Caco-2 (cell line): ENCODE results near the gene SLC25A30. TPM values are rescaled to one million over a fixed set of nuclear protein-coding genes. Genes with fewer than 3 reads are reported as not detected.
A peak's percentile ranks its signal among the peaks of the same experiment; 100 is the strongest.

Source experiments
- Bru-seq: library from RNA; stranded (reverse); fragments of 400-500 nt; gene quantifications from one replicate; lab custom pipeline; 2021; lab: Mats Ljungman, UMichigan
- BruChase-seq, 2 experiments: library from RNA; stranded (reverse); fragments of 400-500 nt; gene quantifications; one replicate each; lab custom pipeline; 2021; lab: Mats Ljungman, UMichigan
- BruUV-seq: library from RNA; stranded (reverse); fragments of 400-500 nt; replicated peaks from 2 replicates; lab custom pipeline; 2021; lab: Mats Ljungman, UMichigan
- CTCF ChIA-PET: fragments of 300-600 bp; sonication (Branson Sonifier 250); formaldehyde crosslinking; loops from one replicate; lab custom pipeline; 2022; ENCODE audit warnings: antibody characterized with exemption; lab: Charles Lee
- POLR2A ChIA-PET: fragments of 300-600 bp; sonication (Branson Sonifier 250); formaldehyde crosslinking; loops from one replicate; lab custom pipeline; 2022; ENCODE audit warnings: antibody characterized with exemption; lab: Charles Lee
- DNase-seq, 2 experiments: peaks; one replicate each; pipeline versions ENCODE4 v3.0.0 to v3.0.0-alpha.2; 2020 to 2022
- H3K27me3 ChIP-seq: replicated peaks from 2 replicates; pipeline ENCODE4 v1.6.0; 2011; ENCODE audit warnings: low read length; ENCODE audit not compliant: control insufficient read depth, insufficient read depth
- H3K36me3 ChIP-seq: 2 replicates; pipeline ENCODE4 v1.5.1; 2011; ENCODE audit warnings: low read length; ENCODE audit not compliant: control insufficient read depth, insufficient read depth
- H3K4me1 ChIP-seq: fragments of 250-450 bp; sonication (Bioruptor Pico); 2 replicates; pipeline ENCODE4 v1.5.1; 2020; ENCODE audit warnings: mild to moderate bottlenecking
- H3K4me3 ChIP-seq: 2 replicates; pipeline ENCODE4 v1.5.1; 2011; ENCODE audit warnings: low read depth, mild to moderate bottlenecking, control low read depth, low read length
- H3K9me3 ChIP-seq: fragments of 250-450 bp; sonication (Bioruptor Pico); 2 replicates; pipeline ENCODE4 v1.5.1; 2020; ENCODE audit warnings: mild to moderate bottlenecking, moderate library complexity
- H3K27ac Mint-ChIP-seq: one replicate; pipeline ENCODE4 v1.8.0; 2022; ENCODE audit warnings: mixed read lengths; ENCODE audit not compliant: unreplicated experiment
- H3K27me3 Mint-ChIP-seq: one replicate; pipeline ENCODE4 v1.8.0; 2022; ENCODE audit warnings: mixed read lengths; ENCODE audit not compliant: insufficient read depth, unreplicated experiment
- H3K36me3 Mint-ChIP-seq: one replicate; pipeline ENCODE4 v1.8.0; 2022; ENCODE audit warnings: mild to moderate bottlenecking, mixed read lengths; ENCODE audit not compliant: insufficient read depth, unreplicated experiment
- H3K4me1 Mint-ChIP-seq: one replicate; pipeline ENCODE4 v1.8.0; 2022; ENCODE audit warnings: low read depth, mixed read lengths; ENCODE audit not compliant: unreplicated experiment
- H3K4me3 Mint-ChIP-seq: one replicate; pipeline ENCODE4 v1.8.0; 2022; ENCODE audit warnings: mild to moderate bottlenecking, moderate library complexity, mixed read lengths; ENCODE audit not compliant: unreplicated experiment
- H3K9me3 Mint-ChIP-seq: one replicate; pipeline ENCODE4 v1.8.0; 2022; ENCODE audit warnings: mixed read lengths; ENCODE audit not compliant: unreplicated experiment
- CTCF ChIP-seq, 2 experiments: fragments of 200-600 bp in 1 of 2; IDR thresholded peaks; 1 replicate in 1 of 2; 2 replicates in 1 of 2; pipeline versions ENCODE4 v1.5.1 to v1.8.0; 2011 to 2022; ENCODE audit warnings: antibody characterized with exemption in 1 of 2, control low read depth in 1 of 2, inconsistent platforms in 1 of 2, low read depth in 1 of 2, low read length in 1 of 2, mild to moderate bottlenecking in 1 of 2, moderate library complexity in 1 of 2; ENCODE audit not compliant: insufficient read depth in 1 of 2, severe bottlenecking in 1 of 2, unreplicated experiment in 1 of 2
- intact Hi-C: fragments of 100-400 bp; cut with micrococcal nuclease; formaldehyde crosslinking; loops from one replicate; pipeline ENCODE4 v1.10.0; 2022; ENCODE audit not compliant: unreplicated experiment
- long read RNA-seq: library from polyadenylated mRNA; stranded (forward); transcript quantifications from one replicate; pipeline ENCODE4 v2.0.0, GENCODE V29; 2022
- total RNA-seq: library from RNA; stranded (reverse); gene quantifications from 2 replicates; pipeline ENCODE4 v1.2.3, GENCODE V29; 2022

SLC25A30 gene
- total RNA-seq, result 12.2 and 16.5 TPM in 2 replicates
- Bru-seq, nascent RNA, result percentile 62 among the genes with signal in this experiment
- BruChase-seq, experiment 1, labeled RNA remaining after a 2-hour chase, result percentile 83 among the genes with signal in this experiment
- percentile 70 among the genes with signal in this experiment for BruChase-seq, experiment 2, labeled RNA remaining after a 6-hour chase
- long read RNA-seq, partial matches to known transcripts, result 0 of 3 reads
- long read RNA-seq, other reads (novel, unspliced or antisense), result 3 of 3 reads

- POLR2A ChIA-PET, result interaction anchor here (0.5 to 2.1 kb wide), 8 partner anchors 9 to 1702 kb away, joined by 3 to 9 read pairs (median 6); partner anchors contain the start of gene TPT1
- H3K27ac Mint-ChIP-seq, result peak within 1 kb of the TSS; percentile 29
- H3K9me3 Mint-ChIP-seq, result no peaks in the 10 kb centered on the region
- Histone ChIP-seq H3K9me3 (no peaks in the 10 kb centered on the region), H3K36me3 (no peaks in the 10 kb centered on the region), H3K4me3 (peak within 1 kb of the TSS; percentile 86), H3K4me1 (peaks cover 17% of the 10 kb centered on the region), H3K27me3 (no peaks in the 10 kb centered on the region)
- TSS peak; percentile 76 for BruUV-seq
- intact Hi-C loops, result loop anchor here (1.0 to 2.0 kb wide), 3 partner anchors 47 to 77 kb away; partner anchors contain the start of gene TPT1
- peak; percentile 96 to 97 for DNase-seq
- peaks cover 8% of the 10 kb centered on the region for H3K4me1 Mint-ChIP-seq
- H3K36me3 Mint-ChIP-seq, result peaks cover 6% of the 10 kb centered on the region
- no peaks in the 10 kb centered on the region for H3K27me3 Mint-ChIP-seq
- peak within 1 kb of the TSS; percentile 88 for H3K4me3 Mint-ChIP-seq
- CTCF ChIA-PET, result interaction anchor here (0.6 to 1.6 kb wide), 4 partner anchors 19 to 276 kb away, joined by 3 to 6 read pairs (median 4); no protein-coding TSS in a partner anchor
- TF ChIP-seq CTCF (IDR thresholded peaks at IDR 0.05; ENCODE audit: insufficient read depth in 1 of 2, low read depth in 1 of 2, low read length in 1 of 2, severe bottlenecking in 1 of 2, unreplicated experiment in 1 of 2), result no peak
These were observed at the start of gene SLC25A30 for GRCh38 chr13:45417790-45418534. SLC25A30 (minus strand) TSS chr13:45418373; CDS start chr13:45411425, 6,948 bp downstream.

- Mint-ChIP-seq H3K27me3 (no peaks in the 10 kb centered on the region), H3K27ac (no peak overlapping the region), H3K36me3 (peaks cover 33% of the 10 kb centered on the region), H3K4me1 (peaks cover 29% of the 10 kb centered on the region), H3K4me3 (peak overlapping the region; percentile 94), H3K9me3 (peaks cover 4% of the 10 kb centered on the region)
- no TSS peak for BruUV-seq
- Histone ChIP-seq H3K9me3 (no peaks in the 10 kb centered on the region), H3K36me3 (no peaks in the 10 kb centered on the region), H3K4me1 (peaks cover 42% of the 10 kb centered on the region), H3K27me3 (no peaks in the 10 kb centered on the region), H3K4me3 (no peak overlapping the region)
- TF ChIP-seq CTCF (IDR thresholded peaks at IDR 0.05; ENCODE audit: insufficient read depth in 1 of 2, low read depth in 1 of 2, low read length in 1 of 2, severe bottlenecking in 1 of 2, unreplicated experiment in 1 of 2), result no peak
- ChIA-PET POLR2A (no interaction called here), CTCF (no interaction called here)
- intact Hi-C loops, result no loop called here
- no peak for DNase-seq
These were observed 48.2 kb upstream of the SLC25A30 start for GRCh38 chr13:45466359-45466758.
